Measurements from ENCODE around the gene ACRBP.
"Not testable (repeated sequence)": the region's sequence is repeated elsewhere in the genome, so short reads cannot be mapped to it uniquely, and the experiment has no call there.

ACRBP gene

DNA sequence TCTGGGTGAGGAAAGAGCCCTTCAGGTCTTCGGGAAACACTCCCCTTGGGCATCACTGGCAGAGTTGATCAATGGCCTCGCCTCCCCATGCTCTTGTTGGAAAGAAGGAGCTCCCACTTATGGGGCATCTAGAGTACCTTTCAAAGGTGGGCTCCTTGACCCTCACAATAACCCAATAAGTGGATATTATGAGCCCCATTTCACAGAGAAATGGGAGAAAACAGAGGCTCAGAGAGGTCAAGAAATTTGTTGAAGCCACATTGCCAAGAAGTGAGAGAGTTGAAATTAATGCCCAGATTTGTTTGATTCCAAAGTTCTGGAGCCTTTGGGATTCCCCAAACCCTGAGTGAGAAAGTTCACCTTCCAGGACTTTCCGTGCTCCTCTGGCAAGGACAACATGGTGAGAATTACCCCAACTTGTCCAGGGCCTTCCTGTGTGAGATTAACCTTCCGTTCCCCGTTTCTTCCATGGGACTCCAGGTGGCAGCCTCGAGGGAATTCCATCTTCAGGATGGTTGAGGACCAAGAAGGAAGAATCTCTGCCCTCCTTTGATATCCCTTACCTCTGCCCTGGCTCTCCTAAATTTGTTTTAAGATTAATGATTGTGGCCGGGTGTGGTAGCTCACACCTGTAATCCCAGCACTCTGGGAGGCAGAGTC, 32.6 kb downstream of the ACRBP start:
- DNase-seq, result no peak

DNA sequence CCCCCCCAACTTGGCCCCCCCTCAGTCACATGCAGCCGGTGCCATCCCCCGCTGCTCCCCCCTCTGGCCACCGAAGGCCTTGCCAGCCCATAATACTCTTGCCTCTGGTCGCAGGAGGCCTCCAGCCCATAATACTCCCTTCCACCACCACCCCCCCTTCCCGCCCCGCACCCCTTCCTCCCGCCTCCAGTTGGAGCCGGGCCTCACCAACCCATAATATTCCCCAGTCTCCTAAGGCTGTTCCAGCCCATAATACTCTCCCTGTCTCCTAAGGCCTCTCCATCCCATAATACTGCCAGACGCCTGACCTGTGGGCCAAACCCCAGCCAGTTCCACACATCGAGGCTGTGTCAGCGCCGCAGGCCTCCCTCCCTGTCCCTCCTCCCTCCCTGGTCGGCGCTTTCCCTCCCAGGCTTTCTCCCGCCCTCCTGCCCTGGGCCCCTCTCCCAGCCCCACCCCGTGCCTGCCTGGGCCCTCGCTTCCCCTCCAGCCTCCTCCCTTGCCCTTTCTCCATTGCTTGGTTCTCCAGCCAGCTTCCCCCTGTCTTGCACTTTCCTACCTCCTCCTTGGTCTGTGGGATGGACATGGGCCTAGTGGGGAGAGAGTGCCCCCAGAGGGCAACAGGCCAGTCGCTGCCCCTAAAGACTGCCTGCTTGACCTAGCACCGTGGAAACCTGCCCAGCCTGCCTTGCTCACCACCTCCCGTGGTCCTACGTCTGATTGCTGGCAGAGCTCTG, 33.3 kb downstream of the ACRBP start:
- DNase-seq, result peak in 1 of 2 donors; percentile 27

DNA sequence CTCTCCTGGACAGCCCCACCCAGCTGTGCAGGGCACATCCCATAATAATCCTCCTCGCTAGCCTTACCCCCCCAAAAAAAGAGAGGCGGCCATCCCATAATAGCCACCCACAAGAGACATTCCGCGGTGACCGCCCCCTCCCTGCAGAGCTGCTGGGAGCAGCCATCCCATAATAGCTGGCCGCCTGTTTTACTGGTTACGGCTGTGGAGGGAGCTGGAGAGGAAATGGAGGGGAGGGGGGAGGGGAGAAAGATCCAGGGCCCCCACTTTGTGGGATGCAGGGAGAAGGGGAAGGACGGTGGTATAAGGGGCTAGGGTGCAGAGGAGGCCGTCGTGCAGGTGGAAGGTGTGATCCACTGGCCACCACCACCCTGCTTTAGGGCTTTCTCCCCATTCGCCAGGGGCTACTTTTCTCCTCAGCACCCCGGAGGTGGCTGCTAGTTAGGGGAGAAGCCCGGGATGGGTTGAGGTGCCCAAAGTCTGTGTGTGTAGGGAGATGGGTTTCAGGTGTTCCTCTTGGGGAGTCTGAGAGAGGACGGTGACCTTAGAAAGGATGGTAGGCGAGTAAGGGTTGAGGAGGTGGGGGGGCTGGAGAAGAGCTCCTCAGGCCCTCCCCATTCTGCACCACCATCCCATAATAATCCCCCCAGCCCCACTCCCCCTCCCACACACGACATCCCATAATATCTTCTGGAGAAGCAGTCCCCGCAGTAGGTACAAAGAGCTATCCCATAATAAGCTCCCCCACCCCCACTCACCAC, 34.0 kb downstream of the ACRBP start:
- DNase-seq, result no peak

DNA sequence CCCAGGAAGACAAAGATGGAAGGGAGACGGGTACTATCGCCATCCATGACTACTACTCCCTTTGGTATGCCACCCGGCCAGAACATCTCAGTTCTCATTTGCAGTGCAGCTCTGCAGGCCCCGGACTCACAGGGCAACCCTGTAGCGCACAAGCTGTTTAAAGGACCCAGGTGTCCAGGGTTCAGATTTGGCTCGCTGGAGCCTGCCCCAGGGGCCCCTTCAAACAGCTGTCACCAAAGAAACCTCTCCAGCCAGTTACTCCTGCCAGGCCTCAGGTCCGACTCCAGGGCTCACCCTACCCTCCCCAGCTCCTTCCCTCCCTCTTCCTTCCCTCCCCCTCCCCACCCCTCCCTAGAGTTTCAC, 34.6 kb downstream of the ACRBP start:
- no peak for DNase-seq

DNA sequence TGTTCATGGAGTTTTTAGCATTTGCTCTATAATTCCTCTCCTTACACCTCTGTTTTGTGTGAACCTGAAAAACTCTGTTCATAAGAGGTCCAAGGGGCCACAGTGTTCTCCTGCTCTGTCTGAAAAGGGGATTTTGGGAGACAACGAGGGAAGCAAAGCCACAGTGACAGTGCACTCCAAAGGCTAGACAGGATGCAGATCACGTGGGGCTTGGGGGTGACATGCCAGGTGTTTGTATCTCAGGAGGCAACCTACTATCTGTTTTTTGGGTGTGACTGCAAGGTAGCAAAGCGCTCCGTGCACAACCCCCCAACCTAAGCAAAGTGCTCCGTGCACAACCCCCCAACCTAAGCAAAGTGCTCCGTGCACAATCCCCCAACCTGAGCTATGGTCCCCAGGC, 35.0 kb downstream of the ACRBP start:
- no peak for DNase-seq

DNA sequence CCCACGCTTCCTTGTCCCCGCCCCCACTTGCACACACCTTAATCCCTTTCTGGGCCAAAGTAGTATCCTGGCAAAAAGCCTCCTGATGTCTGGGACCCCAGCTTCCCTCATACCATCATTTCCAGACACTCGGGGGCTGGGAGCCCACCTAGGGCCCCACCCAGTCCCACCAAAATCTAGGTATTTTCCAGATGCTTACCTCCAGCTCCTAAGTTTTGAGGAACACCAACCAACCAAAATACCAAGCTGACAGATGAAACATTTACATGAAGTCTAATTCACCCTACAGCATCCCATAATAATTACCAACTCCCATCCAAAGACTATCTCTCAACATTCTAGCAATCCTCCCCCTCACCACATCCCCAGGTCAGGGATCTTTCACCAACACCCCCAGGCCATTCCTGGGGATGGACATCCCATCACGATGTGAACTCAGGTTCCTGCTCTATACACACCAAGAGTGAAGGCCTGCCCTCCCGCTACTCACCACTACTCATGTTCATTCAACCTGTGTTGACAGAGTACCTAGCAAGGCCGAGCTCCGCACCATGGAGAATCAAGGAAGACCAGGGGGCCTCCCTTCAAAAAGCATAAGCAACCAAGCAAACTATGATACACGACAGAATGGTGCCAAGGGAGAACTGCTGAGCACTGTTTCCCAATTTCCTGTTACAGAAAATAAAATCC, 38.5 kb downstream of the ACRBP start:
- DNase-seq, result peak in 1 of 2 donors; percentile 22

DNA sequence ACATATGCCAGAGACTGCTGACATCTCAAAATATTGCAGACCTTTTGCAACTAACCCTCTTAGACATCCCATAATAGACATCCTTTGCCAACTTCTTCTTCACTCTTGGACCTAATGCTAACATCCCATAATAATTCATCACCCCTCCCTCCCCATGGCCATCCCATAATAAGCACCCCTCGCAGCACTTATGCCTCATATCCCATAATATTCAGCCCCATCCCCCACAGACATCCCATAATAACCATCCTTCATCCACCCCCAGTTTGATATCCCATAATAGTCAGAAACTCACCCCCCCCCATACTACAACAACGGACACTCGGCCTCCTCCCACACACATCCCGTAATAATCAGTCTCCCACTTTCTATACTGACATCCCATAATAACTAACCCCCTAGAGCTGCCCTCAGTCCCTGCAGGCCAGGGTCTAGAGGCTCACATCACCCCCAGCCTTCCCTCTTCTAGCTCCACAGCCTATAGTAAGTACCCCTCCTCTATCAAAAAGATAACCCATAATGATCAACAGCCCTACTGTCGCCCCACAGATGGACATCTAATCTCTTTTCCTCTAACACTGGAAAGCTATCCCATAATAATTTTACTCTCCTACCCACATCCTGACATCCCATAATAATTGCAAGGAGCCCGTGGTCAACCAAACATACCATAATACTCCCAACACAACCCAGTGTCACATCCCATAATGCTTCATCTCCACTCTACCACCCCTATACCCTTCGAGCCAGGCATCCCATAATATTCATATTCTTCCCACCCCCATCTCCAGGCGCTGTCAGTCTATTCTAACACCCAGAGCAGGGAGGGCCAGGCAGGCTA, 39.3 kb downstream of the ACRBP start:
- peak; percentile 61 to 64 for DNase-seq

DNA sequence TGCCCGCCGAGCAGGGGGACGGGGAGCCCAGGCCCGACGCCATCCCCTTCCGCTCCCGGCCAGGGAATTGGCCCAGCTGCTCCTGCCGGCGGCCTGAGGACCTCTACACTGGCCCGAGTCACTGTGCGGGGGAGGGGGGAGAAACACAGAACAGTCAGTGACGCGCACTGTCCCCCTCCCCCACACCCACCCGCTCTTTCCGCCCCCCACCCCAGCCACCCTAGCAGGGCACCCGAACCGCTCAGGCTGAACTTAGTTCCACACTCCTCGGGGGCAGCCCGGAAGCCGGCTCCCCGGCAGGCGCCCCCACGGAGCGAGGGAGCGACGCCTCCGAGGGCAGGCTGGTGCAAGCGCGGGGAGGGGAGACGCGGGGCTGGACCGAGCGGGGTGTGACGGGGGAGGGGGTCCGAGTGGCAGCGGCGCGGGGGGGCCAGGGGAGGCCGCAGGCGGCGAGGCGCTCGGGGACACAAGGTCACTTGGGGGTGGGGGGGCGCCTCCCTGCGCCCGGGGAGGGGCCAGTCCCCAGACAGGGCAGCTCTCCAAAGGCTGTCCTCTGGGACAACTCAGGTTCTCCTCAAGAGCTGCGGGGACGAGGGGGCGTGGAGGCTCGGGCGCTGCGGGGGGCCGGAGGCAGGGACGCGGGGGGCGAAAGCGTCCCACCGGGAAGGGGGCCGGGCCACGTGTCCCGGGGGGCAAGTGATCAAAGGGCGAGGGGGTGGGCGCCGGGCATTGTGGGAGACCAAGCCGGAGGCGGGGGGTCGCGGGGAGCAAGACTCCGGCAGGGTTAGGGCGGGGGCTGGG, 40.7 kb downstream of the ACRBP start:
- DNase-seq, result peak; percentile 78 to 85

DNA sequence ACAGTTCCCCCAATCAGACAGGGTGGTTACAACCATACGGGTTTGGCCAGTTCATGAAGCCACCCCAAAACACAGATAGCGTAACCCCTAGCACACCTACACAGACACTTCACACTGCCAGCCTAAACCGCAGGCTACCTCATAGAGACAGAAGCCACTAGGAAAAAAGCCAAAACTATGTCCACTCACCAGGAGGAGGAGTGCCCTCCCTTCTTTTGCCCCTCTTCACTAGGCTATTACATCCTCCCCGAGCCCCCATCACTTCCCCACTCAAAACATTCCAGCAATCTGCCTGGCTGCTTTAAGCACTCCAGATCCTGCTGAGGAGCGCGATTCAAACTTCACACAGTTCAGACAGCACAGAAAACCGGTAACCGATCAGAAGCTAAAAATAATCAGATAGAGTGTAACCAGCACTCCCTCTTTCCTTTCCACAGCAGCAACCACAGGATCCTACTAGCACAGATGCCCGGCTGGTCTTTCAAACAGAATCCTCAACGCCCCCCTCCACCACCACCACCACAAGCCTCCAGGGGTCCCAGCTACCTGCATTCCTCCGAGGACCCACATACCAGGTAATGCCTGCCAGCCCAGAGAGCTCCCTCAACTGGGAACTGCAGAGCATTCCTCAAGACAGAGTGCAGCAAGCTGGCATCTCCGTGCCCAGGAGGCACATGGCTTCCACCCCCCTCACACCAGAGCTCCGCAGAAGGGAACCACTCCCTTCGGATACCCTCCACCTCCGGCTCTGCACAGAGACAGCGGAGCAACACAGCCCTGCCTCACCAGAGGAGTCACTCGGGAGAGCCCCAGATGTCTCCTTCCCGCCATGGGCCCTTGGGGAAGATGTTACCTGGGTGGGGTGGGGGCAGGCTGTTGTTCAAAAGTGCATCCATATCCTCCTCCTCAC, 41.6 kb downstream of the ACRBP start:
- DNase-seq, result peak; percentile 30 to 54

DNA sequence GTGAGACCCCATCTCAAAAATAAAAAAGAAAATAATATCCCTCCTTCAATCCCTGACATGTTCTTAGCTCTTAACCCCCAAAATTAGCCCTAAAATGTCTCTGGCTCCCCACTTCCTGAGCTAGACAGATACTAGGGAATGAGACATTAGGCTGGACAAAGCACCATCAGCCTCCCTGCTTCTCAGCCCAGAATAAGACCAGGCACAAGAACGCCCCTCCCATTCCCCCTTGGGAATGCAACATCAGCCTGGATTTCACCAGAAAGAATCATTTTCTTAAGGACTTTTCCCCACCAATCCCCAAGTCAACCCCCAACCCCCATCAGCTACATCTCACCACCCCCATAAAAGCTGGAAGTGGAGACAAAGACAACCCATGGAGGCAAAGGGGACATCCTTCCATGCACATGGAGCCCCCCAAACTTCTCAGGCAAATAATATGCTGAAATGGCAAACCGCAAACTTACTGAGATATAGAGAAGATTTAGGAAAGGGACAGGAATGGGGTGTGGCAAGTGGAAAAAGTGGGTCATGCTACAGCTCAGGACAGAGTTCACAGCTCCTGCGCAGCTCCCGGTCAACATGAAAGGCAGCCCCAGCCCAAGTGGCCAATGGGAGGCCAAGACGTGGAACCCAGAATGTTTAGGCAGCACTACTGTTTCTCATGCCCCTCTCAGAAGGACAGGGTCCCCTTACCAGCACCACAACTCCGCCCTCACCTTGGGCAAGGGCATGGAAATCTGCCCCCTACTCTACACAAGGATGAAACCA, 42.8 kb downstream of the ACRBP start:
- no peak for DNase-seq

DNA sequence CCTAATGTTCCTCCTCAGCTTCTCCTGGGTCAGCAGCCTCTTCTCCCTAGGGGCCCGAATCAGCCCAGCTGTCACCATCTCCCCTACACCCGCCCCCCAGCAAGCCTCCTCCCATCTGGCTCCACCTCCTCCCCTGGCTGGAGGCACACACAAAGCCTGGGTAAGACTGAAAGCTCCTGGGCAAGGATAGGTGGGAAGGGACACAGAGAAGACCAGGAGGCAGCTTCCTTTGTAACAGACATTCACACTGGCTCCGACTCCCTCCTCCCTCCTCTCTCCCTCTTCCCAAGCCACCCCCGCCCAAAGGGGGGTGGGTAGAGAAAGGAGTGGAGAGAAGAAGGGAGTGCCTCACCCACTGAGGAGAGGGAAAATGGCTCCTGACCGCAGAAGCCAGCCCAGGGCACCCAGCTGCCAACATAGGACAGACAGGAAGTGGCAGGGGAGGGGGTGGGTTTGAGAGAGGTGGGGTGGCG, 44.1 kb downstream of the ACRBP start:
- peak; percentile 30 to 35 for DNase-seq

DNA sequence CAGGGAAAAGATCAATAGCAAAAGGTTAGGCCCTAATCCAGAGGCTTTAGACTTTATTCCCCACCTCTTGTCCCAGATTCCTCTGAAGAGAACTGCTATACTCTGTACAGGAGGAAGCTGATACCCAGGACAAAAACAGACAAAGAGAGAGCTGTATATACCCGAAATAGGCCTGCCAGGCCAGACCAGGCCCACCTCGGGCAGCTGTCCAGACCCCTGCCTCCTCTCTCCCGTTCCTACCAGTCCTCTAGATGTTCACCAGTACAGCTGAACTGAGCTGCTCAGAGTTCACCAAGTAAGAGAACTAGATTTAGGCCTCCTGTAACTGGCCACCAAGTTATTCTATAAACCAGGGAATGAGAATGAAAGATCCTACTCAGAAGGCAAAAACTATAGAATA, 44.7 kb downstream of the ACRBP start:
- no peak for DNase-seq

DNA sequence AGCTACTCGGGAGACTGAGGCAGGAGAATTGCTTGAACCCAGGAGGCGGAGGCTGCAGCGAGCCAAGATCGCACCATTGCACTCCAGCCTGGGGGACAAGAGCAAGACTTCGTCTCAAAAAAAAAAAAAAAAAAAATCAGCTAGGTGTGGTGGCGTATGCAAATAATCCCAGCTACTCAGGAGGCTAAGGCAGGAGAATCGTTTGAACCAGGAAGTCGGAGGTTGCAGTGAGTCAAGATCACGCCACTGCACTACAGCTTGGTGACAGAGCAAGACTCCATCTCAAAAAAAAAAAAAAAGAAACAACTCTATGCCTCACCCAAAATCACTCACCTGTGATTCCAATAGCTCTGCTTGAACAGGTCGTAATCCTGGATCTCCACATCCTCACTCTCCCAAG, 51.6 kb downstream of the ACRBP start:
- not testable (repeated sequence) for DNase-seq

DNA sequence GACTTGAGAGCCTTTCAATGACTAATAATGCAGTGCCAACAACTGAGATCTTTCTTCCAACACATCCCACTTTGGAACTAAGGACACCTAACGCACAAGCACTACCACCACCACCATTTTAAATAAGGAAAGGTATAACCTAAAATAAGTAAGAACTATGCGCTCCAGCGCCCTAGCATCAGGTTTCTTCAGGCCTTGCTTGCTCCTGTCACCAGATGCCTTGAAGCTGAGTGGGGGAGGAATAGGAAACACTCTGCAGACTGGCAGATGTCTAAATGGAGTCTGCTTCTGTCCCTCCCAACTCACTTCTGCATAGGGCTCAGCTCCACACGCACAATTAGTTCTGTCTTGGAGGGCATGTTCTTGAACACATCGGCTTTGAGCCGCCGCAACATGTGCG, 55.1 kb downstream of the ACRBP start:
- DNase-seq, result no peak

Measured in activated CD4-positive, alpha-beta T cell treated with anti-CD3 and anti-CD28 coated beads for 4 hours (primary cell).